NT2/D1 (cell line): ENCODE measurements around the gene DENND6A.

ENCODE experiments used
- SUZ12 ChIP-seq: IDR thresholded peaks from 2 replicates; pipeline ENCODE4 v1.6.1; 2011; ENCODE audit not compliant: insufficient read length, insufficient read depth; ENCODE audit errors: extremely low read depth
- ZNF274 ChIP-seq: IDR thresholded peaks from 2 replicates; pipeline ENCODE4 v1.6.1; 2011; ENCODE audit warnings: mild to moderate bottlenecking, low read depth, low read length

DNA sequence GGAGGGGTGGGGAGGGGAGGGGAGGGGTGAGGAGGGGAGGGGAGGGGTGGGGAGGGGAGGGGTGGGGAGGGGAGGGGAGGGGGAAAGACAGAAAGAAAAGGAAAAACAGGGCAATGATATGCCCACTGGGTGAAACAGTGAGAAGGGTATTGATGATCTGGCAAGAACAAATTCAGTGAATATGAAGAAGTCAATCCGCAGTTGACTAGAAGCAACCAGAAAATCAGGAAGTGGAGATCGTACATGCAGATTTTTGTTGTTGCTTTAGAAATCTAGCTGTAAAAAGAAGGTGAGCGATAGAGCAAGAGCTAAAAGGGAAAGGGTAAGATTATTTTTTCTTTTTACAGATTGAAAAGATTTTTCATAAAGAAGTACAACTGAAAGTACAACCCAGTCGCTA, 48.1 kb downstream of the DENND6A start:
- TF ChIP-seq SUZ12 (no peak), ZNF274 (no peak)
